Mammary epithelial cell (primary cell): ENCODE results near the gene IL23R.

Source experiments
- EZH2 ChIP-seq: IDR thresholded peaks from 2 replicates; pipeline ENCODE4 v1.6.1; 2012; ENCODE audit warnings: low read length, inconsistent platforms, borderline replicate concordance
- TF ChIP-seq, protein P1 (sequence below), 2 donors: IDR thresholded peaks in 1 of 2; conservative IDR thresholded peaks in 1 of 2; 2 replicates each; pipeline ENCODE4 v1.5.1; 2011 to 2012; ENCODE audit warnings: inconsistent platforms in 2 of 2, low read length in 2 of 2, mild to moderate bottlenecking in 2 of 2, control low read depth in 1 of 2, low read depth in 1 of 2; ENCODE audit not compliant: insufficient read depth in 1 of 2; ENCODE audit errors: extremely low read depth in 1 of 2

DNA sequence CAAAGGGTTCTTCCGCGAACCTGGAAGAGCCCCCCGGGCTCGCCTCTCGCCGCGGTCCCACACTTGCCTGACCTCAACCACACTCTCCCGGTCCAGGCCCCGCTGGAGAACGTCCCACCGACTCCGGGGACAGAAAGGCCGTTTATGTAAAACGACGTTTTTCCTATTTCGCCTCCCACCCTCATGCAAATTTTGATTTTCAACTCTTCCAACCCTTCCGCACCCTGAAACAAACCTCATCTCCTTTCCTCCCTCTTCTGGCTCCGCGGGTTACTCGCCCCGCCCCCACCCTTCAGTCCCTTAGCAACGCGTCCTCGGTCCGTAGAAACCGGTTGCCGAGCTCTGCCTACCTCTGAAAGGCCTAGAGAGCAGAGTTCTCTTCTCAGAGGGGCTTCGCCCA, 31.6 kb upstream of the IL23R start, which contains the start of gene C1orf141:
- TF ChIP-seq, protein P1, sequence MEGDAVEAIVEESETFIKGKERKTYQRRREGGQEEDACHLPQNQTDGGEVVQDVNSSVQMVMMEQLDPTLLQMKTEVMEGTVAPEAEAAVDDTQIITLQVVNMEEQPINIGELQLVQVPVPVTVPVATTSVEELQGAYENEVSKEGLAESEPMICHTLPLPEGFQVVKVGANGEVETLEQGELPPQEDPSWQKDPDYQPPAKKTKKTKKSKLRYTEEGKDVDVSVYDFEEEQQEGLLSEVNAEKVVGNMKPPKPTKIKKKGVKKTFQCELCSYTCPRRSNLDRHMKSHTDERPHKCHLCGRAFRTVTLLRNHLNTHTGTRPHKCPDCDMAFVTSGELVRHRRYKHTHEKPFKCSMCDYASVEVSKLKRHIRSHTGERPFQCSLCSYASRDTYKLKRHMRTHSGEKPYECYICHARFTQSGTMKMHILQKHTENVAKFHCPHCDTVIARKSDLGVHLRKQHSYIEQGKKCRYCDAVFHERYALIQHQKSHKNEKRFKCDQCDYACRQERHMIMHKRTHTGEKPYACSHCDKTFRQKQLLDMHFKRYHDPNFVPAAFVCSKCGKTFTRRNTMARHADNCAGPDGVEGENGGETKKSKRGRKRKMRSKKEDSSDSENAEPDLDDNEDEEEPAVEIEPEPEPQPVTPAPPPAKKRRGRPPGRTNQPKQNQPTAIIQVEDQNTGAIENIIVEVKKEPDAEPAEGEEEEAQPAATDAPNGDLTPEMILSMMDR (conservative IDR thresholded peaks at IDR 0.05 in 1 of 2, IDR thresholded peaks at IDR 0.05 in 1 of 2; ENCODE audit: extremely low read depth in 1 of 2, insufficient read depth in 1 of 2, low read depth in 1 of 2, low read length in 2 of 2), result no peak
- no peak for TF ChIP-seq EZH2
